B cell (primary cell): ENCODE measurements around the gene DCP2. TPM values are rescaled to one million over a fixed set of nuclear protein-coding genes. Genes with fewer than 3 reads are reported as not detected.

Experiments
- ATAC-seq: fragments of 200-7000 bp; cut with Tn5 transposase; one replicate; pipeline ENCODE4 v1.10.0; 2021; ENCODE audit warnings: low read depth, mild to moderate bottlenecking, moderate number of reproducible peaks, moderate library complexity
- CTCF ChIA-PET: fragments of 350-600 bp; sonication (Branson Sonifier 250); formaldehyde crosslinking; loops from one replicate; lab custom pipeline; 2021; ENCODE audit warnings: antibody characterized with exemption, inconsistent platforms; lab: Charles Lee
- POLR2A ChIA-PET: fragments of 350-600 bp; sonication (Branson Sonifier 250); formaldehyde crosslinking; loops from one replicate; lab custom pipeline; 2021; ENCODE audit warnings: antibody characterized with exemption; lab: Charles Lee
- DNase-seq: peaks from one replicate; pipeline ENCODE4 v3.0.0; 2013
- H2AFZ ChIP-seq: 2 replicates; pipeline ENCODE4 v1.6.1; 2012; ENCODE audit warnings: mild to moderate bottlenecking, low read depth, low read length; ENCODE audit not compliant: insufficient read depth, poor library complexity, severe bottlenecking
- H3K27ac ChIP-seq, 2 donors: 1 replicate in 1 of 2; 2 replicates in 1 of 2; pipeline ENCODE4 v1.5.1; 2012 to 2013; ENCODE audit warnings: low read length in 2 of 2, mild to moderate bottlenecking in 2 of 2, moderate library complexity in 1 of 2
- H3K27me3 ChIP-seq, 4 experiments: fragments of 200-600 bp in 1 of 4; sonication (generic) in 1 of 4; replicated peaks in 1 of 4; 1 replicate in 2 of 4; 2 replicates in 2 of 4; pipeline versions ENCODE4 v1.6.1 to v1.7.0; 2013 to 2016; ENCODE audit warnings: low read length in 3 of 4, mild to moderate bottlenecking in 2 of 4, mixed read lengths in 1 of 4, moderate library complexity in 1 of 4; ENCODE audit not compliant: insufficient read depth in 4 of 4, control insufficient read depth in 3 of 4; ENCODE audit errors: control extremely low read depth in 1 of 4
- H3K36me3 ChIP-seq, 2 experiments: replicated peaks in 1 of 2; 1 replicate in 1 of 2; 2 replicates in 1 of 2; pipeline versions ENCODE4 v1.6.1 to v1.7.1; 2013; ENCODE audit warnings: low read length in 1 of 2; ENCODE audit not compliant: insufficient read depth in 2 of 2, control insufficient read depth in 1 of 2; ENCODE audit errors: control extremely low read depth in 1 of 2, extremely low read depth in 1 of 2
- H3K4me1 ChIP-seq, 2 donors: fragments of 200-600 bp in 1 of 2; sonication (generic) in 1 of 2; 1 replicate in 1 of 2; 2 replicates in 1 of 2; pipeline versions ENCODE4 v1.5.1 to v1.6.1; 2013 to 2017; ENCODE audit warnings: low read length in 2 of 2; ENCODE audit not compliant: control insufficient read depth in 2 of 2, insufficient read depth in 2 of 2
- H3K4me2 ChIP-seq: replicated peaks from 2 replicates; pipeline ENCODE3; 2012; ENCODE audit warnings: mild to moderate bottlenecking, low read depth, low read length; ENCODE audit not compliant: poor library complexity, severe bottlenecking
- H3K4me3 ChIP-seq, 5 experiments: fragments of 200-600 bp in 1 of 5; sonication (generic) in 1 of 5; 1 replicate in 3 of 5; 2 replicates in 2 of 5; pipeline versions ENCODE4 v1.5.1 to v1.7.0; 2011 to 2016; ENCODE audit warnings: low read length in 4 of 5, mild to moderate bottlenecking in 4 of 5, low read depth in 2 of 5, control low read depth in 1 of 5, moderate library complexity in 1 of 5; ENCODE audit not compliant: insufficient read depth in 1 of 5; ENCODE audit errors: control extremely low read depth in 1 of 5, extremely low read depth in 1 of 5
- H3K79me2 ChIP-seq: fragments of 200-600 bp; sonication (generic); one replicate; pipeline ENCODE4 v1.6.0; 2016; ENCODE audit warnings: low read length; ENCODE audit not compliant: control insufficient read depth, insufficient read depth
- H3K9ac ChIP-seq: fragments of 200-600 bp; sonication (generic); 2 replicates; pipeline ENCODE4 v1.6.1; 2017; ENCODE audit warnings: mild to moderate bottlenecking, low read length, moderate library complexity
- H3K9me3 ChIP-seq, 3 donors: one replicate each; pipeline versions ENCODE4 v1.6.1 to v1.7.1; 2013; ENCODE audit warnings: low read length in 2 of 3; ENCODE audit not compliant: control insufficient read depth in 2 of 3, insufficient read depth in 1 of 3; ENCODE audit errors: control extremely low read depth in 1 of 3
- H4K20me1 ChIP-seq: 2 replicates; pipeline ENCODE4 v1.6.0; 2012; ENCODE audit warnings: mild to moderate bottlenecking, low read length; ENCODE audit not compliant: insufficient read depth, control insufficient read depth, poor library complexity, severe bottlenecking
- H3K27ac Mint-ChIP-seq: one replicate; pipeline ENCODE4 v1.8.0; 2021; ENCODE audit warnings: mixed read lengths
- H3K27me3 Mint-ChIP-seq: one replicate; pipeline ENCODE4 v1.8.0; 2021; ENCODE audit warnings: mixed read lengths
- H3K4me1 Mint-ChIP-seq: one replicate; pipeline ENCODE4 v1.8.0; 2021; ENCODE audit warnings: mixed read lengths
- H3K4me3 Mint-ChIP-seq: one replicate; pipeline ENCODE4 v1.8.0; 2021; ENCODE audit warnings: mixed read lengths
- H3K9me3 Mint-ChIP-seq: one replicate; pipeline ENCODE4 v1.8.0; 2022; ENCODE audit warnings: mixed read lengths; ENCODE audit not compliant: insufficient read depth
- EZH2 ChIP-seq: IDR thresholded peaks from 2 replicates; pipeline ENCODE4 v1.6.1; 2012; ENCODE audit warnings: borderline replicate concordance, low read depth, mild to moderate bottlenecking, moderate library complexity, low read length; ENCODE audit not compliant: insufficient read depth, poor library complexity, severe bottlenecking
- WGBS: methylation state at CpG from one replicate; pipeline ENCODE4 v1.1.5; 2013; ENCODE audit warnings: missing lambda C conversion rate; ENCODE audit not compliant: insufficient coverage; 5-methylcytosine and 5-hydroxymethylcytosine counted together
- intact Hi-C: fragments of 100-400 bp; cut with micrococcal nuclease; formaldehyde crosslinking; loops from one replicate; pipeline ENCODE4 v1.10.0; 2022
- polyA plus RNA-seq: library from polyadenylated mRNA; depleted of rRNA; stranded (reverse); fragments of >200 nt; gene quantifications from 2 replicates; pipeline ENCODE4 v1.2.3, GENCODE V29; 2012
- total RNA-seq, 2 donors: library from RNA; stranded (reverse); fragments of 120-200 nt in 1 of 2; gene quantifications; 1 replicate in 1 of 2; 2 replicates in 1 of 2; pipeline versions ENCODE4 v1.2.3 to v1.2.4, GENCODE V29; 2013 to 2022
- TF ChIP-seq, protein P1 (sequence below): fragments of 200-600 bp; IDR thresholded peaks from one replicate; pipeline ENCODE4 v1.8.0; 2022; ENCODE audit warnings: antibody characterized with exemption, mild to moderate bottlenecking

DCP2 gene
- total and polyA plus RNA-seq, 2 donors (not counting 1 experiment from before 2014, with no cell fraction given): 17.9 to 73.1 TPM

DNA sequence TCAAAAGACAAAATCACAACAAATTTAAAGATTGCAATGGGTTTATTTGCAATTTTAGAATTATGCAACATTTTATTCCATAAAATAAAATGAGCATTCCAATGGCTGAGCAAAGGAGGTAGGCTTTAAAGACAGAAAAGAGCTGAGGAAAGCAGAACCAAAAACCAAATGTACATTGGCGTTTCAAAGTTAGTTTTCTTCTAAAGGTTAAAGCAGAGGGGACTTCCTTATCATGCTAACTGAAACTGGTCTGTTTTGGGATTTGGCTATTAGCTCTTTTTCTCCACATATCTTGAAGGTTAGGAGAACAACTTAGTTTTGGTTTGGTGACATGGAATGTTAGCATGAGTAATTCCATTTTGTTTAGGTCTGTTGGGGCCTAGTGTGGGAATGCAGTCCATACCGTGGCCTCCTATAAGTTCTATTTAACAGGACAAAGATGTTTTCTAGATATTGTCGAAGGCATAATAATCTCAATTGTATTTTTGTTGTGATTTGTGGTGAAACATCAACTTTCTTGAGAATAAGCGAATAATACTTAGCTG is 20.3 kb downstream of the DCP2 start:
- Histone ChIP-seq H4K20me1 (peaks cover 30% of the 10 kb centered on the region), H2AFZ (no peak overlapping the region), H3K36me3 (peaks cover 16 to 59% of the 10 kb centered on the region in 2 experiments), H3K79me2 (peaks cover 40% of the 10 kb centered on the region), H3K27me3 (no peaks in the 10 kb centered on the region), H3K27ac (no peak overlapping the region), H3K4me1 (peaks cover 0 to 4% of the 10 kb centered on the region in 2 donors), H3K9me3 (no peaks in the 10 kb centered on the region), H3K4me3 (no peak overlapping the region), H3K4me2 (no peak overlapping the region), H3K9ac (no peak overlapping the region)
- Mint-ChIP-seq H3K9me3 (no peaks in the 10 kb centered on the region), H3K4me3 (no peak overlapping the region), H3K27me3 (no peaks in the 10 kb centered on the region), H3K27ac (no peak overlapping the region), H3K4me1 (peaks cover 13% of the 10 kb centered on the region)
- TF ChIP-seq, protein P1, sequence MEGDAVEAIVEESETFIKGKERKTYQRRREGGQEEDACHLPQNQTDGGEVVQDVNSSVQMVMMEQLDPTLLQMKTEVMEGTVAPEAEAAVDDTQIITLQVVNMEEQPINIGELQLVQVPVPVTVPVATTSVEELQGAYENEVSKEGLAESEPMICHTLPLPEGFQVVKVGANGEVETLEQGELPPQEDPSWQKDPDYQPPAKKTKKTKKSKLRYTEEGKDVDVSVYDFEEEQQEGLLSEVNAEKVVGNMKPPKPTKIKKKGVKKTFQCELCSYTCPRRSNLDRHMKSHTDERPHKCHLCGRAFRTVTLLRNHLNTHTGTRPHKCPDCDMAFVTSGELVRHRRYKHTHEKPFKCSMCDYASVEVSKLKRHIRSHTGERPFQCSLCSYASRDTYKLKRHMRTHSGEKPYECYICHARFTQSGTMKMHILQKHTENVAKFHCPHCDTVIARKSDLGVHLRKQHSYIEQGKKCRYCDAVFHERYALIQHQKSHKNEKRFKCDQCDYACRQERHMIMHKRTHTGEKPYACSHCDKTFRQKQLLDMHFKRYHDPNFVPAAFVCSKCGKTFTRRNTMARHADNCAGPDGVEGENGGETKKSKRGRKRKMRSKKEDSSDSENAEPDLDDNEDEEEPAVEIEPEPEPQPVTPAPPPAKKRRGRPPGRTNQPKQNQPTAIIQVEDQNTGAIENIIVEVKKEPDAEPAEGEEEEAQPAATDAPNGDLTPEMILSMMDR: no peak
- ATAC-seq (no peak), DNase-seq (no peak)
- POLR2A ChIA-PET: no interaction called here
- 73% methylated on average over 2 of the region's 4 CpGs for WGBS
- intact Hi-C loops: loop anchor here (5.0 kb wide), 2 partner anchors 380 to 515 kb away; partner anchors contain the start of gene YTHDC2
- CTCF ChIA-PET: interaction anchor here (0.9 to 4.7 kb wide), 20 partner anchors 10 to 615 kb away, joined by 3 to 52 read pairs (median 6); partner anchors contain the start of genes DCP2 and YTHDC2

DNA sequence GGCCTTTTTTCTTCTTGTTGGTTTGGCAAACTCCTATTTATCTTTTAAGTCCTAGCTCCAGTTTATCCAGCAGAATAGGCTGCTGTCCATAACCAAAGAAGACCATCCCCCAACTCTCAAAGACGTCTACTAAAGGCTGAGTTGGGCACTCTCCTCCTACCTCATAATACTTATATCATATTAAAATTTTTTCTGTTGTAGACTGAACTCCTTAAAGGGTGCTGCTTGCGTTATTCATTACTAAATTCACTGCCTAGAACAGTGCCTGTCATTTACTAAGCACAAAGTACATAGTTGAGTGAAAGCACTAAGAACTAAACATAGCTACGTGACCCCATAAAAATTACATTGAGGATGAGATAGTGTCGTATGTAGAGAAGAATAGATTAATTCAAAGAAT is 21.7 kb downstream of the DCP2 start:
- no peak for ATAC-seq
- CTCF ChIA-PET: interaction anchor here (4.7 kb wide), 1 partner anchor 608 kb away, joined by 52 read pairs; no protein-coding TSS in a partner anchor
- TF ChIP-seq EZH2: no peak
- TF ChIP-seq, protein P1: no peak
- H3K9me3 Mint-ChIP-seq: no peaks in the 10 kb centered on the region
- peaks cover 9% of the 10 kb centered on the region for H3K4me1 Mint-ChIP-seq
- Histone ChIP-seq H3K27ac (no peak overlapping the region), H3K27me3 (no peaks in the 10 kb centered on the region), H3K79me2 (peaks cover 43% of the 10 kb centered on the region), H2AFZ (no peak overlapping the region), H4K20me1 (peaks cover 21% of the 10 kb centered on the region), H3K4me3 (no peak overlapping the region), H3K36me3 (peaks cover 16 to 73% of the 10 kb centered on the region in 2 experiments), H3K4me1 (peaks cover 0 to 4% of the 10 kb centered on the region in 2 donors), H3K9ac (no peak overlapping the region), H3K4me2 (no peak overlapping the region), H3K9me3 (no peaks in the 10 kb centered on the region)
- no peak for DNase-seq
- POLR2A ChIA-PET: no interaction called here
- no peaks in the 10 kb centered on the region for H3K27me3 Mint-ChIP-seq
- no peak overlapping the region for H3K27ac Mint-ChIP-seq
- intact Hi-C loops: loop anchor here (5.0 kb wide), 2 partner anchors 379 to 514 kb away; partner anchors contain the start of gene YTHDC2
- WGBS: no CpG with 5 or more reads among the region's 4 CpGs
- no peak overlapping the region for H3K4me3 Mint-ChIP-seq
